ENCODE measurements around the gene NLRC3.

GRCh38 chr16:3591436-3591803 lies 14.2 kb upstream of the NLRC3 start:
- TF ChIP-seq POLR2A (IDR thresholded peaks at IDR 0.05; ENCODE audit: low read length) = no peak
- no peak for TF ChIP-seq GATA1 (IDR thresholded peaks at IDR 0.05; ENCODE audit: low read depth, low read length)

All from erythroblast (primary cell).